GM21786 (cell line): Measurements from ENCODE around the gene COL6A2.
"Not testable (repeated sequence)": the region's sequence is repeated elsewhere in the genome, so short reads cannot be mapped to it uniquely, and the experiment has no call there.

Experiments used
- ATAC-seq: cut with Tn5 transposase; IDR thresholded peaks from one replicate; pipeline ENCODE4 v1.9.1; 2021; ENCODE audit not compliant: unreplicated experiment

Gene COL6A2

DNA sequence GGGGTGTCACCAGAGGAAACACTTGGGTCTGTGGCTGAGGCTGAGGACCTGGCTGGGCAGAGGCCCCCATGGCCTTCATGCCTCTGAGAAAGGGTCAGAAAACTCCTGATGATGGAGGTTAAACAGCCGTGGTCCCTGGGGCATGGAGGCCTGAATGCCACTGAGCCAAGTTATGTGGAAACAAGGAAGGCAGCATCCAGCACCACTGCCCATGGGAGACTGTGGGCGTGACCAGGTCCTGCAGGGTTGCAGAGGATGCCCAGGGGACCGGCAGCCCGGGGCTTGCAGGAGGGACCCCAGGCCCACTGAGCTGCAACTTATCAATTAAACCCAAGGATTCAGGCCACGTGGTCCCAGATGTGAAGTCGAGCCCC is 18.9 kb upstream of the COL6A2 start:
- ATAC-seq = no peak

DNA sequence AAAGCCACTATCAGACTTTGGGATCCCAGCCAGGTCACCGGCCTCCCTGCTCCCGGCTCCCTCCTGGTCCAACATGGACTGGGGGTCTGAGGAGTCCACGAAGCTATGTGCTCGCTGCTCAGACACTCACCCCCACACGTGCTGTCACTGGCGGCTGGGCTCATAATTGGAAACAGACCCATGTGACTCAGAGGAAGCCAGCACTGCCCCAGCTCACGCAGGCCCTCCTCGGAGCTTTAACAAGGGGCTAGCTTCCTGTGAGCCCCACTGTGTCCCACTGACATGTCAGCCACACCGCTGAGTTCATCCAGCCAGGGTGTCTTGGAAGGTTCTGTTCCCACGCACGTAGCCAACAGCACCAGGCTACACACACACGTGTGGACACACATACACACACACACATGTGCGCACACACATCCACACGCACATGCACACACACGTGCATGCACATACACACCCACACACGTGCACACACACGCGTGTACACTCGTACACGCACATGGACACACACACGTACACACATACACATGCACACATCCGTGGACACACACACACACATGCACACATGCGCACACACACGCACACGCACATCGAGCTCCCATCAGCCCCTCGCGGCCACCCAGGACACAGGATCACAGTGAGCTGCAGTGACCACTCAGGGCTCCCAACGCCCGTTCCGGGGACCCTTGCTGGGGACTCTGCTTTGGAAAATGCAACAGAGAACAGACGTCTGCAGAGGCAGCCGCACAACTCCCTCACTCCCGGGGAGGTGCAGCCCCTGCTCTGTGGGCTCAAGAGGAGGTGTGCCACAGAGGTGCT is 18.4 kb upstream of the COL6A2 start:
- no peak for ATAC-seq

DNA sequence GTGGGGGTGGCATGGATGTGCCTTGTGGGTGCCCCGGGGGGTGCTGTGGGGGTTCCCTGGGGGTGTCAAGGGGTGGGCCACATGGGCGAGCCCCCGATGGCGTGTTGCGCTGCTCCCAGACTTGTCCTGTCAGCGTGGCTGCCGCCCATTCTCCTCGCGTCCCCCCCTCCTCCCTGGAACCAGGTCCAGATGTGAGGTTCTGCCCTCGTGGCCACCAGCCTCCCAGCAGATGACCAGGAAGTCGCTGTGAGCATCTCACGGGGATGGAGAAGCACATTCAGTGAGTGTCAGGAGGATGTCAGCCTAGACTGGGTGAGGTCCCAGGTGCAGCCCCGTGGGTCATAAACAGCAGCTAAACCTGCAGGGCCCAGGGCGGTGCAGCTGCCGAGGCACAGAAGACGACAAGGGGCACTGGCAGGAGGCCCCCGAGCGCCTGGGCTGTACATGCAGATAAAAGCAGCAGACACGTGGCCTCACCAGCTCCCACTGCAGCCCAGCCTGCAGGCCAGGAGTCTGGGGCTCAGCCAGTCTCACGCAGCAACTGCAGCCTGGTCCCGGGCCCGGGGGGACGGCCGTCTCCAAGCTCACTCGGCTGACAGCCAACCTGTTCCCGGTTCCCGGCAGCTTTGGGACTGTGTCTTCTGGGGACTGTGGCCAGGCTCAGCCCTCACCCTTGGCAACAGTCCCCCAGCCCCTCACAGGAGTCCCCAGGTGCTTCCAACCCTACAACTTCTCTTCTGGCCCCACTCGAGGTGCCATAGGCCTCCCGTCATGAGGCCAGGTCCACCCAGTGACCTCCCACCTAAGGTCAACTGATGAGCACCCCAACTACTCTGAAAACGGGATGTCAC is 17.5 kb upstream of the COL6A2 start:
- ATAC-seq = no peak

DNA sequence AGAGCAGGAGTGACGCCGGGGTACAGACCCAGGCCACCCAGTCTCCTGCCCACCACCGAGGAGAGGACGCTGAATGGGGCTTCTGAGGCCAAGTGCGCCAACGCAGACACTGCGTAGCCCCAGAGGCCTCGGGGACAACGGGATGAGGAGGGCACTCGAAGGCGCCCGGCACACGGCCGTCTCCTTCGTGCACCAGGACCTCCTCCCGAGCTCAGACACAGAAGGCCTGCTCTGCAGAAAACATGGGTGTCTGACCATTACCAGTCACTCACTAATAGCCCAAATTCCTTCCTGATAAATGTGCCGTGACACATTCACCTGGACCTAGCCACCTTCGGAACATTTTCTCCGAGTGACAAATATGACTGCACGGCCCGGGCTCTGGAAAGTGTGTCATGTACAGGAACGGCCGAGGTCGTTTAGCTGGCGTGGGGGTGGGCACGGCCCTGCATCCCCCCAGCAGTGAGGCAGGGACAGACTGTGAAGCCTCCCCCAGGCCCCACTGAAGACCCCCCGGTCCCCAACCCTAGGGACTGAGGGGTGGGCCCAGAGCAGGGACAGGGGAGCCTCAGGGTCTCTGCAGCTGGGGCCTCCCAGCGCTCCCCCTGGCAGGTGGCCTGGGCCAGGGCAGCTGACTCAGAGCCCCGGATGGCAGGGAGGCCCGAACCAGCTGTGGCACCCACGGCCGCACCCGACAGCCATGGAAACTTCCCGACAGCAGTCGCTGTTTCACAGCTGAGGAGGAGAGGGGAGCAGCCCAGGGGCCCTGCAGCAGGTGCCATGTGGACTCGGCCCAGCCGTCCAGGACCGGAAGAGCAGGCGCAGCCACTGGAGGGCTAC is 16.7 kb upstream of the COL6A2 start:
- no peak for ATAC-seq

DNA sequence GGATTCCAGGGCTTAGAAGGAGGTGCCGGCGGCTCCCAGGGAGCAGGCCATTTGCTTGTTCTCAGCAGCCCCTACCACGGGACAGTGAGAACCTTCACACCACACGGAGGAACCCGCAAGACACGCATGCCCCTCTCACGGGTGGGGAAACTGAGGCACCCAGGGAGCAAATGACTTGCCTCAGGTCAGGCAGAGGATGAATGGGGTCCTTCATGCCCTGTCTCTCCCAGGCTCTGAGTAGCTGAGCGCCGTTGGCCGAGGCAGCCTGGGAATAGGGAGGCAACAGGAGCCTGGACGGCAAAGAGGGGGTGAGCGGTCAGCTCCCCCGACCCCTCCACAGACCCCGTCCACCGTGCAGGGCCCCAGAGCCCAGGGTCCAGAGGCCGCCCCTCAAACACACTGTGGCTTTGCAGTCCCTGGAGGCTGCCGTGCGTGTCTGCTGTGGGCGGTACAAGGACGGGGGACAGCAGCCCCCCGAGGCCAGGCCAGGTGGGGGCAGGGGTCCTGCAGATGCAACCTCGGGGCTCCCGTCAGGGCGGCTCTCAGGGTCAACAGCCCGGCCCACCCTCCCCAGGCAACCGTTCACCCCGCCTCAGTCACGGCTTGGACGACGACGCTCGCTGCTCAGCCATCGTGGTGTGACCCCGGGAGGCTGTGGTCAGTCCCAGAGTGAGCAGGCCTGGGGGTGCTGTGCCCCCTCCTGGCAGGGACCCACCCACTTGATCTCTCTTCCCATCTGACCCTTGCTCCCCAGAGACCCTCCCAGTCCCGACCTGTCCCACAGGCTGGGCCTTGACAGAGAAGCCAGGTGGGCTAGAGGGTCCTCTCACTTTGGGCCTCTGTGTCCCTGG is 15.8 kb upstream of the COL6A2 start:
- no peak for ATAC-seq

DNA sequence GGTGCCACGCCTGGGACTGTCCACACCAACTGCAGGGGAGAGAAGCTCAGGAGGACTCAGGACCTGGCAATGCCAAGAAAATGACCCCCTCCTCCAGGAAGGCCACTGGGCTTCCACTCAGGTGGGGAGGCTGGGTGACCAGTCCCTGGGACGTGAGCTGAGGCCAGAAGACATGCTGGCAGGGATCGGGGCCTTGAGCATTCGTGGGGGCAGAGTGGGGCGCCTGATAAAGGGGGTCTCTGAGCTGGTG is 15.3 kb upstream of the COL6A2 start:
- ATAC-seq = no peak

DNA sequence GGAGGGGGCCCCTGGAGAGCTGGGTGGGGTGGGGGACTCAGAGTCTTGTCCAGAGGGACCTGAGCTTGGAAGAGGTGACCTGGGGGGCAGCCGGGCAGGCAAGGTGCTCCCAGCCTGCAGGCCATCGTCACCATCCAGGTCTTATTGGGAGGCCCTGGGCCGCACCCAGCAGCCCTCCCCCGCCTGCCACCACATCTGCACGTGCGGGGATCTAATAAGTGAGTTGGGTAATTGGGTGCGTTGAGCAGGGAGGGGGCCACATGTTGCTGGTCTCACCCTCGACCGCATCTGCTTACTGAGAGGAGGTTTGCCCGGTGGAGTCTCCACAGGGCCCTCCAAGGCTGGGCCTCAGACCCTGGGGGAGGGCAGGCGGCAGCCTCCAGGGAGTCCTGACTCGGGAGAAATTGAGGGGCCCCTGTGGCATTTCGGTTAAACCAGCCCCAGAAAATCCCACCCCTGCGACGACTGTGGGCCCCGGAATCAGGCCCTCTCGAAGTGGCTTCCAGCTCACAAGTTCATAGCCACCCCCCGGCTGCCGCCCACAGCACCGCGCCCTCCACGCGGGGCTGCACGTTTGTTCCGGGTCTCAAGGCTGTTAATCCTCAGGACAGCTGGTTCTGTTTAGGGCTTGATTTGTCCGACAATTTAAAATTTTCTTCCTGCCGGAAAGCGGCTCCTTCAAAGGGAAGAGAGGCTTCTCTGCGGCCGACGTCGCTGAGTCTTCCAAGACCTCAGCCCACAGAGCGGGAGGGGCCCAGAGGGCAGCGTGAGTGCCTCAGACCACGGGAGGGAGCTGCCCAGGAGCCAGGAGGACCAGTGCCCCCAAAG is 14.7 kb upstream of the COL6A2 start:
- no peak for ATAC-seq

DNA sequence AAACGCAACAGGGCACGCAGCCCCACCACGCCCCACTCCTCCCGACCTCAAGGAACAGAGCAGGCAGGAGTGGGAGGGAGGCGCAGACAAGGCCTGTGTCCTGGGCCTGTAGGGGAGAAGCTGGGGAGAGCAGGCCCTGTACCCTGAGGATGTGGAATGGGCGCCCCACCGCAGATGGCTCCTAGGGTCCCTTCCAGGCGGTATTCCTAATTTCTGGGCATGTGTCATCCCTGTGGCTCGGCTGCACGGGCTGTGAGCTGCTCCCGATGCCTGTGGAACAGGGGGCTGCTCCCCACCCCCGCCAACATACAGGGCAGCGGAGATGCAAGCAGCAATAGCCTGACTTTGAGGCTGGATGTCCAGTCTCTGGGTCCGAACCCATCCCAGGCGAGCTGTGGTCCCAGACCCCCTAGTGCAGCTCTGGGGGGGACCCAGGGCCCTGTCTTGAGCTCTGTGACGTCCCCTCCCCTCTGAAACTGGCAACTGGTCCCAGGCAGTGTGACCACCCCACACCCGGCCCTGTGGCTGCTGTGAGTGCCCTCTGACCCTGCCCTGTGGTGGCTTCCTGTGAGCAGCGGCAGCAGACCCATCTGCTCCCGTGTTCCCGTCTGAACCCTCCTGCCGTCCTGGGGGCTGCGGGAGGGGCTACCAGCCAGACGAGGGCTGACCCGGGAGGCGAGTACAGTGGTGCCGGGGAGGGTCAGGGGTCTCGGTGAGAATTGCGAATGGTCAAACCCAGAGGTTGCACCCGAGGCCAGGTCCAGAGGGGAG is 13.9 kb upstream of the COL6A2 start:
- ATAC-seq = no peak

DNA sequence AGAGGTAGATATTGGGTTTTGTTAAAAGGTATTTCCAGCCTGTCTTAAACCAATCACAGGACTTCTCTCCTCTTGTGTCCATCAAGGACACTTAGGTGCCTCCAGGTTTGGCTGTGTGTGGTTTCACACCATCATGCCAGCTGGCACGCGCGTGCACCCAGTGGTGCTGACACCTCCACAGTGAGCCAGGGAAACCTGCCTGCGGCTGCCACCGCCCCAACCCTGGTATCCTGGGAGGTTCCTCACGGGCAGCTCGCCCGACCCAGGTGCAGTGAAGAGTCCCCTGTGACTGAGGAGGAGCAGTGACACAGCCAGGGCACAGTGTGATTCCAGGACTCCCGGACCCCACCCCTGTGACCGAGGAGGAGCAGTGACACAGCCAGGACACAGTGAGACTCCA is 13.2 kb upstream of the COL6A2 start:
- ATAC-seq = no peak

DNA sequence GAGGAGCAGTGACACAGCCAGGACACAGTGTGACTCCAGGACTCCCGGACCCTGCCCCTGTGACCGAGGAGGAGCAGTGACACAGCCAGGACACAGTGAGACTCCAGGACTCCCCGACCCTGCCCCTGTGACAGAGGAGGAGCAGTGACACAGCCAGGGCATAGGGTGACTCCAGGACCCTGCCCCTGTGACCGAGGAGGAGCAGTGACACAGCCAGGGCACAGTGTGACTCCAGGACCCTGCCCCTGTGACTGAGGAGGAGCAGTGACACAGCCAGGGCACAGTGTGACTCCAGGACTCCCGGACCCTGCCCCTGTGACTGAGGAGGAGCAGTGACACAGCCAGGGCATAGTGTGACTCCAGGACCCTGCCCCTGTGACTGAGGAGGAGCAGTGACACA is 12.7 kb upstream of the COL6A2 start:
- not testable (repeated sequence) for ATAC-seq

DNA sequence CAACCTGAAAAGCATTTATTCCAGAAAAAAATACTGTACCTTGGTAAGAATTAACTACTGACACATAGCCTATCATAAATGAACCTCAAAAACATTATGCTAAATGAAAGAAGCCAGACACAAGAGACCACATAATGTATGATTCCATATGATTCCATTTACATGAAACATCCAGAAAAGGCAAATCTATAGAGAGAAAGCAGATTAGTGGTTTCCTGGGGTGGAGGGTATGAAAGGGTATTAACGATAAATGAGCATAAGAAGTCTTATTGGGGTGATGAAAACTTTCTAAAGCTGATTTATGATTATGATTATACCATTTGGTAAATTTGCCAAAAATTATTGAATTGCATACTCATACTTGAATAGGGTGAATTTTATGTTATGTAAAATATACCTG is 10.3 kb upstream of the COL6A2 start:
- no peak for ATAC-seq

DNA sequence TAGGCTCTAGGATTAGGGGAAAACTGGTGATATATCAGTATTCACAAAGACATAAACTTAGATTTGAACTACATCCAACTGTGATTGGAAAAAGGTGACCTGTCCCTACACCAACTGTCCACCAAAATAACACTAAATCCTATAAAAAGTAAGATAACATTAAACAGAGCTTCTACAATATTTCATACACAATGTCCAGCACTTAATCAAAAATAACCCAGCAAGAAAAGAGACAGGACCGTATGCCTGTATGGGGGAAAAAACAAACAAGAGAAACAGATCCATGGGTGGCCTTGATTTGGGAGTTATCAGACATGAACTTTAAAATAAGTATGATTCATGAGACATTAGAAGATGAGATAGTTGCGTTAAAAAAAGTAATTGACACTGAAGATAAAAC is 9.7 kb upstream of the COL6A2 start:
- no peak for ATAC-seq

DNA sequence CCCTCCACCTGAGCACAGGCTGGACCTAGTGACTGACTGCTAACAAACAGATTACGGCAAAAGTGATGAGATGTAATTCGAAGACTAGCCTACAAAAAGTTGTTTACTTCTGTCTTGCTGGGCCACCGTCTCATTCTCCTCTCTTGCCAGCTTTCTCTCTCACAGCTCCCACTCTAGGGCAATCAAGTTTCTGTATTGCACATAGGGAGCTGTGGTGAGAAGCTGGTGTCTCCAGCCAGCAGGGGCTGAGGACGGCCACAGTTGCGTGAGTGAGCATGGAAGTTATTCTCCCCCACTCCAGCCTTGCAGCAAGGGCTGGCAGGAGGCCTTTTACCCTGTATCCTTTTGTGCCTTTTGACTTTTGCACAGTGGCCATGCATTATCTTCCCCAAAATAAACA is 8.6 kb upstream of the COL6A2 start:
- ATAC-seq = no peak

DNA sequence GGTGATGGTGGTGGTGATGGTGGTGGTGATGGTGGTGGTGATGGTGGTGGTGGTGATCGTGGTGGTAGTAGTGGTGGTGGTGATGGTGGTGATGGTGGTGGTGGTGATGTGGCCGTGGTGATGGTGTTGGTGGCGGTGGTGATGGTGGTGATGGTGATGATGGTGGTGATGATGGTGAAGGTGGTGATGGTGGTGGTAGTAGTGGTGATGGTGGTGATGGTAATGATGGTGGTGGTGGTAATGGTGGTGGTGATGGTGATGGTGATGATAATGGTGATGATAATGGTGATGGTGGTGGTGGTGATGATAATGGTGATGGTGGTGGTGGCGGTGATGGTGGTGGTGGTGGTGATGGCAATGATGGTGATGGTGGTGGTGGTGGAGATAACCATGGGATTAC is 6.8 kb upstream of the COL6A2 start:
- ATAC-seq = no peak

DNA sequence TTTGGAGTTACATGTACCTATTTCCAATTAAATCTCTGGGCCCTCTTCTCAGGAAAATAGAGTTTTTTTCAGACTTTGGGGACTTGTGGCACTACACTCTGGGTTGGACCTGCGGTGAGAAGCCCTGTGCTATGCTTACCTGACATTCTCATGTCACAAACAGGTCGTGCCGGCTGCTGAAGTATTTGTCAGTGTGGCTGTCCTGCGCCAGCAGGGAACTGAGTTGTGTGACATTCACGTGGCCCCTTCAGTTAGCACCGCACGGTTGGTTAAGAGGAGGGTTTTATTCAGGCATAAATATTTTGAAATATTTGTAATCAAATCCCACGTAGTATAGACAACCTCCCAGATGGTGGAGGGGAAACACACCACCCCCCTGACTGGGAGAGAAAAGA is 6.3 kb upstream of the COL6A2 start:
- ATAC-seq = no peak

DNA sequence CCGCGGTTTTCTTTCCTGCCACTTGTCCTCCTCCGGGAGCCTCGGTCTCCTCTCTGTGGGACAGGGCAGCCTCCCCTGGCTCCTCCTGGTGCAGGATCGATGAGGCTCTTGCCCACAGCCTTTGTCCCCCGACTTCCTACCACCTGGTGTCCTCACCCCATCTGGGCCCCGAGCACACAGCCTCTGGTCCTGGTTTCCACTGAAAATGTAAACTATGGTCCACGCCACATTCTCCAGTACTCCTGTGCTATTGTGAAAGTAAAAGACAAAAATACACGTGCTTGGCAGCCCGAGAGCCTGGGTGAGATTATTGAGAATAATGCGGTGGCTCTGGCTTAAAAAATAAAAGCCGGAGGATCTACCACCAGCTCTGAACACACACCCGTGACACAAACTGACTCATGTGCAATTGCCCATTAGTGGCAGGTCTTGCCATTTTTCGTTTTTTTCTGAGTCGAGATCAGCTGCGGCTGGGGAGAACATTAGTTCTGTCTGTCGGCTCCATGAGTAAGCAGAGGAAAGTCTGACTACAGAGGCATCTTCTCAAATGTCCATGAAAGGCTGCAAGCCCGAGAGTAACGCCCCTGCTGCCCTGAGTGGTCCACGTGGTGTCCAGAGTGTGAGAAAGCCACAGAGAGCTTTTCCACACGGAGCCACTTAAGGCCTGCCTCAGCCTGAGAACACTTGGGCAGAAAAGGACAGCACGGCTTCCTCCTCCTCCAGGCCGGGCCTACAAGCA is 5.7 kb upstream of the COL6A2 start:
- no peak for ATAC-seq

DNA sequence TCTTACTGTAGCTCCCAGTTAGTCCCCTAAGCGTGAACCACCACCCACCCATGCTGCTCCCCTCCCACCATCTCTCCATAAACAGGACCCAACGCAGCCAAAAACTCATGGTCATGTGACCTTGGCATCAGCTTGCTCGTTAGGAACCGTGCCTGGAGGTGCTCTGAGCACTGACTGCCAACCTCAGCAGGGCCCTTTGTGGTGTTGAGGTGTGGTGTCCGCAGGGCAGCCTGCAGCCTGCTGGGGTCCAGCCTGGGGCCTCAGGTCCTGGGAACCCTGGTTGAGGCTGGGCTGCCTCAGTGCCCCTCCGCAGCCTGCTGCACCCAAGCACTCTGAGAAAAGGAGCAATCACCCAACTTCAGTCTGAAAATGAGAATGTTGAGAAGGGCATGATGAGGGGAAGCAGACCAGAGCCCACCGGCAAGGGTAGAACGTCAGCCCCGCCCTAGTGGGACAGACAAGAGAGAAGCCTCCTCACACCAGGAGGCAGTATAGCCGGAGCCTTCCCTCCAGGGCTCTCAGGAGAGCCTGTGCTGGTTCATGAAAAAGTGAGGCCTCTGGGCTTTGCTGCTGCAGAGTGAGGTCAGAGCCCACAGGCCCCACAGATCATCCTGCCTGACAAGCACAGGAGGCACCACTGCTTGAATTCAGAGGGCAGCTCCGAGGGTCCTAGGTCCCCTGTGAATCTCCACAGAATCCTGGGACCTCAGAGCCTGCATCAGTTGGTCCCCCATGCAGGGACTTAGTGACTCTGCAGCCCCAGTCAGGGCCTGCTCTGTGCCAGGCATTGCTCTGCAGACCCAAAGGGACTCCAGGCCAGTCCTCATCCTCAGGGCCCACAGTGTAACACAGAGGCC is 4.9 kb upstream of the COL6A2 start:
- ATAC-seq = no peak
